KBM-7 (cell line): ENCODE data around the gene FUT8.
"Not testable (repeated sequence)": the region's sequence is repeated elsewhere in the genome, so short reads cannot be mapped to it uniquely, and the experiment has no call there.

Source experiments
- DNase-seq: peaks from one replicate; pipeline ENCODE4 v3.0.0-alpha.2; 2015
- in situ Hi-C: fragments of 300-500 bp; cut with MboI; formaldehyde crosslinking; loops from 2 replicates; pipeline ENCODE4 v1.14.3; 2020; ENCODE audit warnings: low sequenced_read_pairs, low pct_unique_long_range_greater_than_20kb, mixed read lengths

FUT8 gene

GRCh38 chr14:65440230-65440629 is 27.7 kb downstream of the FUT8 start:
- DNase-seq, result no peak
- in situ Hi-C loops, result no loop called here

GRCh38 chr14:65444230-65444629 is 31.7 kb downstream of the FUT8 start:
- in situ Hi-C loops, result no loop called here
- DNase-seq, result no peak

- no peak for DNase-seq
- in situ Hi-C loops, result no loop called here
Observed at GRCh38 chr14:65446159-65446558, 33.6 kb downstream of the FUT8 start.

GRCh38 chr14:65449647-65450046 is 37.1 kb downstream of the FUT8 start:
- no peak for DNase-seq
- in situ Hi-C loops, result no loop called here

- DNase-seq, result no peak
- in situ Hi-C loops, result no loop called here
Observed at GRCh38 chr14:65453807-65454480, 41.4 kb downstream of the FUT8 start.

- no peak for DNase-seq
- in situ Hi-C loops, result no loop called here
Observed at GRCh38 chr14:65456247-65456646, 43.7 kb downstream of the FUT8 start.

- peak; percentile 70 for DNase-seq
Observed at GRCh38 chr14:65461730-65462129, 49.2 kb downstream of the FUT8 start.

GRCh38 chr14:65462411-65462810 is 49.9 kb downstream of the FUT8 start:
- DNase-seq, result peak; percentile 15
- in situ Hi-C loops, result no loop called here

More at GRCh38 chr14:65461730-65462129, 49.2 kb downstream of the FUT8 start:
- in situ Hi-C loops, result no loop called here

- in situ Hi-C loops, result no loop called here
- DNase-seq, result no peak
Observed at GRCh38 chr14:65465584-65465983, 53.1 kb downstream of the FUT8 start.

- DNase-seq, in situ Hi-C loops: not testable (repeated sequence)
Observed at GRCh38 chr14:65467926-65468325, 55.4 kb downstream of the FUT8 start.

- no peak for DNase-seq
- in situ Hi-C loops, result no loop called here
Observed at GRCh38 chr14:65469903-65470302, 57.4 kb downstream of the FUT8 start.

- no peak for DNase-seq
- in situ Hi-C loops, result no loop called here
Observed at GRCh38 chr14:65470404-65470880, 57.9 kb downstream of the FUT8 start.

- in situ Hi-C loops, result no loop called here
- DNase-seq, result no peak
Observed at GRCh38 chr14:65471038-65471878, 58.7 kb downstream of the FUT8 start.

GRCh38 chr14:65472189-65472588 is 59.7 kb downstream of the FUT8 start:
- no peak for DNase-seq
- in situ Hi-C loops, result no loop called here

GRCh38 chr14:65476273-65476941 is 63.9 kb downstream of the FUT8 start:
- in situ Hi-C loops, result no loop called here
- no peak for DNase-seq

- no peak for DNase-seq
- in situ Hi-C loops, result no loop called here
Observed at GRCh38 chr14:65476942-65477318, 64.4 kb downstream of the FUT8 start.

GRCh38 chr14:65478017-65478416 is 65.5 kb downstream of the FUT8 start:
- no peak for DNase-seq
- in situ Hi-C loops, result no loop called here

GRCh38 chr14:65478596-65478995 is 66.1 kb downstream of the FUT8 start:
- DNase-seq, result no peak
- in situ Hi-C loops, result no loop called here

GRCh38 chr14:65479386-65479785 is 66.9 kb downstream of the FUT8 start:
- in situ Hi-C loops, result no loop called here
- no peak for DNase-seq
